Measurements from ENCODE around the gene SLC16A1.
"Not testable (repeated sequence)": the region's sequence is repeated elsewhere in the genome, so short reads cannot be mapped to it uniquely, and the experiment has no call there.

Gene SLC16A1

DNA sequence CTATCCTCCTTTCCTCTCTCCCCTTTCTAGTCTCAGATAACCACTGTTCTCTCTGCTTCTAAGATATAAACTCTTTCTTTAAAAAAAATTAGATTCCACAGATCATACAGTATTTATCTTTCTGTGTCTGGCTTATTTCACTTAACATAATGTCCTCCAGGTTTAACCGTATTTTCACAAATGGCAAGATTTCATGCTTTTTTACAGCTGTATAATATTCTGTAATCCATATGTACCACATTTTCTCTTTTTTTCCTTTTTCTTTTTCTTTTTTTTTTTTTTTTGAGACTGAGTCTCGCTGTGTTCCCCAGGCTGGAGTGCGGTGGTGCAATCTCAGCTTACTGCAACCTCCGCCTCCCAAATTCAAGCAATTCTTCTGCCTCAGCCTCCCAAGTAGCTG, 5.1 kb upstream of the SLC16A1 start:
- no peaks in the 10 kb centered on the region for H3K9me3 ChIP-seq (replicated peaks; ENCODE audit: low read length)

DNA sequence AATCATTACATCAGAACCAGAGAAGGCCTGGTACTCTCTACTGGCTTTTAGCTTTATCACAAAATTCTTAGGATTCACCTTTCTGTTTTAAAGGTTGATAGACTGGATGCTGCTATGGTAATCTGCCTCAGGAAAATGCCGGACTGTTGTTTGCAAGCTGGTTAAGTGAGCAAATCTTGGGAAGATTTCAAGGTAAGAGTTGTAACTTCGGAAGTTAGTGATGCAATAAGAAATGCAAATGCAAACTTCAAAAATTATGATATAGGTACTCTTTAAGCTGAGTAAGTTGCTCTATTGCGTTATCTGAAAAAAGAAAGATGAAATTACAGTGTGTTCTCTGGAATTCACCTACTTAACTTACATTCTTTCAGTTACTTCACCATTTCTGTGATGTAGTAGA, 4.4 kb upstream of the SLC16A1 start:
- Histone ChIP-seq H3K4me3 (ENCODE audit: low read length) (no peak overlapping the region), H3K9ac (ENCODE audit: low read depth, low read length) (no peak overlapping the region), H3K27me3 (ENCODE audit: control insufficient read depth, insufficient read depth, low read length) (no peaks in the 10 kb centered on the region), H3K9me3 (replicated peaks; ENCODE audit: low read length) (no peaks in the 10 kb centered on the region), H3K4me2 (ENCODE audit: low read length) (no peak overlapping the region), H3K4me1 (ENCODE audit: control insufficient read depth, insufficient read depth, low read length) (peaks cover 10% of the 10 kb centered on the region), H3K36me3 (ENCODE audit: insufficient read depth, low read length) (peaks cover 27% of the 10 kb centered on the region)

More for the DNA sequence above, 5.1 kb upstream of the SLC16A1 start:
- no peaks in the 10 kb centered on the region for H3K27me3 ChIP-seq (ENCODE audit: control insufficient read depth, insufficient read depth, low read length)
- no peak overlapping the region for H3K4me3 ChIP-seq (ENCODE audit: low read length)
- peaks cover 30% of the 10 kb centered on the region for H3K36me3 ChIP-seq (ENCODE audit: insufficient read depth, low read length)
- peaks cover 10% of the 10 kb centered on the region for H3K4me1 ChIP-seq (ENCODE audit: control insufficient read depth, insufficient read depth, low read length)
- H3K9ac ChIP-seq (ENCODE audit: low read depth, low read length): no peak overlapping the region
- no peak overlapping the region for H3K4me2 ChIP-seq (ENCODE audit: low read length)

DNA sequence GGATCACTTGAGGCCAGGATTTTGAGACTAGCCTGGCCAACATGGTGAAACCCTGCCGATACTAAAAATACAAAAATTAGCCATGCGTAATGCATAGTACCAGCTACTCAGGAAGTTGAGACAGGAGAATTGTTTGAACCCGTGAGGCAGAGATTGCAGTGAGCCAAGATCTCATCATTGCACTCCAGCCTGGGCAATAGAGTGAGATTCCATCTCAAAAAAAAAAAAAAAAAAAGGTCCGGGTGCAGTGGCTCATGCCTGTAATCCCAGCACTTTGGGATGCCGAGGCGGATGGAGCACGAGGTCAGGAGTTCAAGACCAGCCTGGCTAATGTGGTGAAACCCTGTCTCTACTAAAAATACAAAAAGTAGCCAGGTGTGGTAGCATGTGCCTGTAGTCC, 2.2 kb upstream of the SLC16A1 start:
- not testable (repeated sequence) for H3K9me3 ChIP-seq (replicated peaks; ENCODE audit: low read length); H3K27me3 ChIP-seq (ENCODE audit: control insufficient read depth, insufficient read depth, low read length)
- H3K9ac ChIP-seq (ENCODE audit: low read depth, low read length): peak overlapping the region; percentile 98
- peaks cover 20% of the 10 kb centered on the region for H3K4me1 ChIP-seq (ENCODE audit: control insufficient read depth, insufficient read depth, low read length)
- H3K4me2 ChIP-seq (ENCODE audit: low read length): peak overlapping the region; percentile 96
- peak overlapping the region; percentile 96 for H3K4me3 ChIP-seq (ENCODE audit: low read length)
- H3K36me3 ChIP-seq (ENCODE audit: insufficient read depth, low read length): peaks cover 20% of the 10 kb centered on the region

DNA sequence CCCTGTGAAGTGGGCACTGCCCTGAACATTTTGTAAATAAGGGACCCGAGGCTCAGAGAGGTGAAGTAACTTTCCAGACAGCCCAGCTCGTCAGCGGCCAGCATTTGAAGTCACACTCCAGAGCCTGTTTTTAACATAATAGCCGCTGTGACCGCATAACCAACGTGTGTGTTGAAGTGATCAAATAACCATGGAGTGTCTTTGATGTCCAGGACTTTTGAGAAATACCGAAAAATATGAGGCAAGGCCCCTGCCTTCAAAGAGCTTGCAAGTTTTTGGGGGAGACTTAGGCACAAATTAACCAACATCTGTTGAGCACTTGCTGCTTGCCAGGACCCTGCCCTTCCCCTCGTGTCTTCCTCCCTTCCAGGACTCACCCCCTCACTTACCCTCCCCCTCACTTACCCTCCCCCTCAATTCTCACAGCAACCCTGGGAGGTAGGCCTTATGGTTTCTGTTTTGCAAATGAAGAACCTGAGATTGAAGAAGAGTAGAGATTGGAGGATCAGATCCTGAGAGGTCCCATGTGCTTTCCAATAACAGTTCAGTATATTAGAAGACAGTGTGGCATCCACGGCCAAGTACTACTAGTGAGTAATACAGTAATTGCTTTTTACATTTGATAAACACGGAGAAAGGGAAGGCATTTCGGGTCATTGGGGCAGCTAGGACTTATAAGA, 1.3 kb upstream of the SLC16A1 start:
- Histone ChIP-seq H3K27me3 (ENCODE audit: control insufficient read depth, insufficient read depth, low read length) (no peaks in the 10 kb centered on the region), H3K4me1 (ENCODE audit: control insufficient read depth, insufficient read depth, low read length) (peaks cover 20% of the 10 kb centered on the region), H3K4me3 (ENCODE audit: low read length) (peak overlapping the region; percentile 96), H3K36me3 (ENCODE audit: insufficient read depth, low read length) (peaks cover 14% of the 10 kb centered on the region), H3K9me3 (replicated peaks; ENCODE audit: low read length) (no peaks in the 10 kb centered on the region), H3K9ac (ENCODE audit: low read depth, low read length) (peak overlapping the region; percentile 98), H3K4me2 (ENCODE audit: low read length) (peak overlapping the region; percentile 96)

DNA sequence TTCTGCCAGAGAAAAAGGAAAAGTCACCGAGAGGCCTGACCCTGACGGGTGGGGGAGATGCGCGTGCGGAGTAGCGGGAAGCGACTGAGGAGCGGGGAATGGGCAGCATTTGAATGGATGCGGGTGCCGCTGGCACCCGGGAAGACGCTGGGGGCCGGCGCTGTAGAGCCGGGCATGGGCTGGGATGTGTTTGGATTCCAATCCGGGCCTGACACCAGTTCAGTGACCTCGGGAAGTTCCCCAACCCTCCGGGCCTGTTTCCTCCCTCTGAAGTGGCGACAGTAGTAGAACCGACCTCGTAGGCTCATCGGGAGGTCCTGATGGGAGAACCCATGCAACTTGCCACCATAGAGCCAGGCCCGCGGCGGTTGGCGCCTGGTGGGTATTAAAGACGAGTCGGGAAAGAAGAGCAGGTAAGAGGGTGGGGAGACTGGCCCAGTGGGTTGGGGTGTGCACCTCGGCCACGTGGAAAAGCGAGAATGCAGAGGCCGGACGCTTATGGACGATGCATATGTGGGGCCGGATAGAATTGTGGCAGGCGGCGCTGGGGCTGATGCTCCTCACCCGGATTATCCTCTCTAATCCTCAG, 642 bp upstream of the SLC16A1 start:
- H3K9me3 ChIP-seq (replicated peaks; ENCODE audit: low read length): no peaks in the 10 kb centered on the region
- H3K36me3 ChIP-seq (ENCODE audit: insufficient read depth, low read length): peaks cover 11% of the 10 kb centered on the region
- peak overlapping the region; percentile 96 for H3K4me3 ChIP-seq (ENCODE audit: low read length)
- peak overlapping the region; percentile 96 for H3K4me2 ChIP-seq (ENCODE audit: low read length)
- no peaks in the 10 kb centered on the region for H3K27me3 ChIP-seq (ENCODE audit: control insufficient read depth, insufficient read depth, low read length)
- peaks cover 20% of the 10 kb centered on the region for H3K4me1 ChIP-seq (ENCODE audit: control insufficient read depth, insufficient read depth, low read length)
- peak overlapping the region; percentile 98 for H3K9ac ChIP-seq (ENCODE audit: low read depth, low read length)

DNA sequence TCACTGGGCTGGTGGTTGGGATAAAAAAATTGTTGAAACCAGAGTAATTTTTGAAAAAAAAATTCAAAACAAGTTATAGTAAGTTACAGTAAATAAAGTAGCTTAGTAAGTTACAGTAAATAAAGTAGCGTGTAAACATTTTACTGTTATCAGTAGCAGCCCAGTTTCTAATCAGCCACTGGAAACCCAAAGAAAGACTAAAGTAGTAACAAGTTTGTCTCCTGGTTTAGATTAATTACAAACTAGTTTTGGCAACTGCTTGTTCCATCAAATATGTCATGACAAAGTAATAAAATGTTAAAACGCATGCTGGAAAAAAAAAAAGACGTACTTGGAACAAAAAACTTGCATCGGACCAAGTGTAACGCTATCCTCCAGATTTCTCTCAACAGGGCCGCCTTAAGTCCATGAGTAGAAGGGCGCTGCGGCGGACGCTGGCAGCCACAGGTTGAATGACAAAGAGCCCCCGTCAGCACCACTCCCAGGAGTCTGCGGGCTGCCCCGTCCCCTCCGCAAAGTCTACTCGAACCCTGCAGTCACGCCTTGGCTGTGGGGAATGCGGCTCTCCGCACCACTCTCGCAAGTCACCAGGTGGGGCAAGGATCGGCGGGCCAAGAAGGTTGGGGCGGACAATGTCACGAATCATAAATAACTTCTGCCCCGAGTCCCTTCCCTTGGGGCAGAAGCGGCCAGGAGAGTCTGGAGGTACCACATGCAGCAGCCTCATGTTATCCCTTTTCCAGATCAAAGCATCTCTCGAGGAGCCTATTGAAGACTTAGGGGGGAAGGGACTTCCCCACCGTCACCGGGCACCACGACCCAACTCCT, 837 bp downstream of the SLC16A1 start:
- Histone ChIP-seq H3K36me3 (ENCODE audit: insufficient read depth, low read length) (no peaks in the 10 kb centered on the region), H3K9me3 (replicated peaks; ENCODE audit: low read length) (no peaks in the 10 kb centered on the region), H3K9ac (ENCODE audit: low read depth, low read length) (peak overlapping the region; percentile 98), H3K4me1 (ENCODE audit: control insufficient read depth, insufficient read depth, low read length) (peaks cover 20% of the 10 kb centered on the region), H3K4me2 (ENCODE audit: low read length) (peak overlapping the region; percentile 96), H3K4me3 (ENCODE audit: low read length) (peak overlapping the region; percentile 96), H3K27me3 (ENCODE audit: control insufficient read depth, insufficient read depth, low read length) (no peaks in the 10 kb centered on the region)

DNA sequence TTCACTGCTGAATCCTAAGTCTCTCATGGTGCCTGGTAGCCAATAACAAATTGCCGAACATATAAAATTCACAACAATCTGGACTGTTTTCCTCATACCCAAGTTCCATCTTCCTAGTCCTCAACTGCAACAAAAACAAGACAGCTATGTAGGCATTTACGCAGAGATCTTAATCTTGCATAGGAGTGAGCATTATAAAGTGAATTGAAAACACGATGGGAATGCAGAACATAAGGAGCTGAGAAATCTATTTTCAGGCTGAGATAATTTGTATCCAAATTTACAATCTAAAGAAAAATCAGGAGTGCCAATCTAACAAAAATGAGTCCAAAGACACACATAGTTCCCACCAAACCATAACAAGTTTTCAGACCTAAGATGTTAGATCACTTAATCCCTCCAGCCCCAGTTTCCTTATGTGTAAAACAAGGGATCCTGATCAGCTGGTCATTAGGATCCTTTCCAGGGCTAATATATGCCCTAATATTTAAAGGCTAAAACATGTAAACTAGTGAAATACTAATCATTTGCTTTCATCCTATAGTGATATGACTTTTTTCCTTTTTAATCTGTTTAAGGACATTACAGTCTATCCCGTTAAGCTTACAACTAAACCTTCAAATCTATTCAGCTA, 1.9 kb downstream of the SLC16A1 start:
- H3K9ac ChIP-seq (ENCODE audit: low read depth, low read length): peak overlapping the region; percentile 98
- peaks cover 20% of the 10 kb centered on the region for H3K4me1 ChIP-seq (ENCODE audit: control insufficient read depth, insufficient read depth, low read length)
- no peaks in the 10 kb centered on the region for H3K27me3 ChIP-seq (ENCODE audit: control insufficient read depth, insufficient read depth, low read length)
- no peaks in the 10 kb centered on the region for H3K9me3 ChIP-seq (replicated peaks; ENCODE audit: low read length)
- H3K4me2 ChIP-seq (ENCODE audit: low read length): peak overlapping the region; percentile 96
- no peaks in the 10 kb centered on the region for H3K36me3 ChIP-seq (ENCODE audit: insufficient read depth, low read length)
- H3K4me3 ChIP-seq (ENCODE audit: low read length): peak overlapping the region; percentile 96

DNA sequence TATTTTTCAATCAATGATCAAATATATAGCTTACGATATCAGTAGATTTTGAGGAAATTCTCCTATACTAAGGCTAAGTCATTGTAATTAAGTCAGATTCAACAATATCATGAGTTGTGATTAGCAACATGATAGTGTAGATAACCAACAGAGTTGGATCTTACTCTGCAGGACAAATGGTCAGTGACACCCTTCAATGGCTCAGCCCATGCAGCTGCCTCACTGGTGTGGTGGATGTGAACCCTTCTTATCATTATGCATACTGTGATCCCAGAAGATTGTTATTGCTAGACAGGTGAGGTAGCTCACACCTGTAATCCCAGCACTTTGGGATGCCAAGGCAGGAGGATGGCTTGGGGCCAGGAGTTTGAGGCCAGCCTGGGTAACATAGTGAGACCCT, 5.6 kb downstream of the SLC16A1 start:
- Histone ChIP-seq H3K4me1 (ENCODE audit: control insufficient read depth, insufficient read depth, low read length) (peaks cover 10% of the 10 kb centered on the region), H3K4me2 (ENCODE audit: low read length) (no peak overlapping the region), H3K9me3 (replicated peaks; ENCODE audit: low read length) (no peaks in the 10 kb centered on the region), H3K9ac (ENCODE audit: low read depth, low read length) (no peak overlapping the region), H3K4me3 (ENCODE audit: low read length) (no peak overlapping the region), H3K27me3 (ENCODE audit: control insufficient read depth, insufficient read depth, low read length) (no peaks in the 10 kb centered on the region), H3K36me3 (ENCODE audit: insufficient read depth, low read length) (no peaks in the 10 kb centered on the region)

DNA sequence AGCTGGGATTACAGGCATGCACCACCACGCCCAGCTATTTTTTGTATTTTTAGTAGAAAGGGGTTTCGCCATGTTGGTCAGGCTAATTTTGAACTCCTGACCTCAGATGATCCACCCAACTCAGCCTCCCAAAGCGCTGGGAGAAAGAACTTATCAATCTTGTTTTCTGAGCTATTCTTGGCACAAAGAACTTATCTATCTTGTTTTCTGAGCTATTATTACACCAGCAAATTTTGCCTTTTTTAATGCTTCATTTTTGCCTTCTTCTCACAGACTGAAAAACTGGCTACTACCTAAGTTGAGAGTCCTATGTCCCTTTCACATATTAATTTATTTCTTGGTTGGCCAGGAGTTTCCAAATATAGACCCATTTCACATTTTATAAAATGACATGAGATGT, 9.3 kb downstream of the SLC16A1 start:
- Histone ChIP-seq H3K4me1 (ENCODE audit: control insufficient read depth, insufficient read depth, low read length) (no peaks in the 10 kb centered on the region), H3K27me3 (ENCODE audit: control insufficient read depth, insufficient read depth, low read length) (no peaks in the 10 kb centered on the region), H3K4me3 (ENCODE audit: low read length) (no peak overlapping the region), H3K36me3 (ENCODE audit: insufficient read depth, low read length) (no peaks in the 10 kb centered on the region), H3K9ac (ENCODE audit: low read depth, low read length) (no peak overlapping the region), H3K4me2 (ENCODE audit: low read length) (no peak overlapping the region), H3K9me3 (replicated peaks; ENCODE audit: low read length) (no peaks in the 10 kb centered on the region)

DNA sequence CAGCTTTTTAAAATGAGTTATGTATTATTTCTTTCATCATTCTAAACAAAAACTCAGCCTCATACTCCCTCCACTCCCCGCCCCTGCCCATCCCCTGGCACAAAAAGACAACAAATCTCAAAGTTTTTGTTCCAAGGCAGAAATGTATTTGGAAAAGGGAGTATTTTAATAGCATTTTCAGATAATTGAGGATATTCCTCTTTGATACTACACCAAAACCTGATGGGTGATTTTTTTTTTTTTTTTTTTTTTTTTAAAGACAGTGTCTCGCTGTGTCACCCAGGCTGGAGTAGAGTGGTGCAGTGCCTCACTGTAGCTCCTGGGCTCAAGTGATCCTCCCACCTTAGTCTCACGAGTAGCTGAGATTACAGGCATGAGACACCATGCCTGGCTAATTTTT, 16.2 kb downstream of the SLC16A1 start:
- Histone ChIP-seq H3K4me1 (ENCODE audit: control insufficient read depth, insufficient read depth, low read length) (peaks cover 35% of the 10 kb centered on the region), H3K4me2 (ENCODE audit: low read length) (no peak overlapping the region), H3K36me3 (ENCODE audit: insufficient read depth, low read length) (no peaks in the 10 kb centered on the region), H3K4me3 (ENCODE audit: low read length) (no peak overlapping the region), H3K9me3 (replicated peaks; ENCODE audit: low read length) (no peaks in the 10 kb centered on the region), H3K27me3 (ENCODE audit: control insufficient read depth, insufficient read depth, low read length) (no peaks in the 10 kb centered on the region), H3K9ac (ENCODE audit: low read depth, low read length) (no peak overlapping the region)

DNA sequence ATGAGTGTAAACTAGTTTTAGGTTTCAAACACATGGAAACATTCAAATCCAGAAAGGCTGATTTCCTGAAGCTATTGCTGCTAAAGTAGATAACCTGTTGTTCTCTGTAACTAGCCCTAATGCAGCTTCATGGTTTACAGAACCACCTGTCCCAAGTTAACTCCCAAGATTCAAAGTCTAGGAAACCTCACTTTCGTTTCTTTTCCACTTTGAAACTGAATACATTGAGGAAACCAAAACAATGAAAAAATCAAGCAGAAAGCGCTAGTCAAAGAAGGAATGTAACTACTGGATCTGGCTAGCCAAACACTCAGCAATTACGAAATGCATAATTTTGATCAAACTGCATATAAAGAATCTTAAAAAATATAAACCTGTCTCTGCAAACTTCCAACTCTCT, 17.8 kb downstream of the SLC16A1 start:
- Histone ChIP-seq H3K27me3 (ENCODE audit: control insufficient read depth, insufficient read depth, low read length) (no peaks in the 10 kb centered on the region), H3K4me3 (ENCODE audit: low read length) (no peak overlapping the region), H3K36me3 (ENCODE audit: insufficient read depth, low read length) (no peaks in the 10 kb centered on the region), H3K4me1 (ENCODE audit: control insufficient read depth, insufficient read depth, low read length) (peaks cover 38% of the 10 kb centered on the region), H3K9me3 (replicated peaks; ENCODE audit: low read length) (no peaks in the 10 kb centered on the region), H3K9ac (ENCODE audit: low read depth, low read length) (no peak overlapping the region), H3K4me2 (ENCODE audit: low read length) (peak overlapping the region; percentile 40)

Data from skeletal muscle satellite cell (primary cell).